GM18909 (cell line): Measurements from ENCODE around the gene ECE2.

Experiments used
- ATAC-seq: cut with Tn5 transposase; IDR thresholded peaks from one replicate; pipeline ENCODE4 v1.9.1; 2021; ENCODE audit warnings: mild to moderate bottlenecking; ENCODE audit not compliant: unreplicated experiment, poor library complexity

ECE2 gene

GRCh38 chr3:184306341-184306972 lies 30.6 kb downstream of the ECE2 start:
- no peak for ATAC-seq

- no peak for ATAC-seq
These were observed 32.1 kb downstream of the ECE2 start for GRCh38 chr3:184307915-184308314.

GRCh38 chr3:184308744-184309143 lies 32.9 kb downstream of the ECE2 start:
- no peak for ATAC-seq

GRCh38 chr3:184311633-184312032 lies 35.8 kb downstream of the ECE2 start:
- no peak for ATAC-seq

- peak; percentile 83 for ATAC-seq
These were observed 38.5 kb downstream of the ECE2 start, which contains the start of gene EIF4G1 for GRCh38 chr3:184314363-184314699. TSS of gene EIF4G1 (plus strand) at chr3:184314606. CDS start at chr3:184315797, 1,191 bp downstream.

- peak; percentile 50 for ATAC-seq
These were observed 39.1 kb downstream of the ECE2 start for GRCh38 chr3:184314700-184315542.

GRCh38 chr3:184315543-184315867 lies 39.7 kb downstream of the ECE2 start:
- peak; percentile 5 for ATAC-seq

- ATAC-seq, result no peak
These were observed 40.2 kb downstream of the ECE2 start for GRCh38 chr3:184315871-184316661.

- ATAC-seq, result no peak
These were observed 41.0 kb downstream of the ECE2 start for GRCh38 chr3:184316792-184317191.

- ATAC-seq, result no peak
These were observed 41.4 kb downstream of the ECE2 start for GRCh38 chr3:184317201-184317600.

- ATAC-seq, result no peak
These were observed 44.3 kb downstream of the ECE2 start for GRCh38 chr3:184320104-184320445.

GRCh38 chr3:184321666-184322065 lies 45.8 kb downstream of the ECE2 start:
- no peak for ATAC-seq

GRCh38 chr3:184322731-184323487 lies 47.1 kb downstream of the ECE2 start:
- no peak for ATAC-seq

GRCh38 chr3:184323696-184324095 lies 47.9 kb downstream of the ECE2 start:
- no peak for ATAC-seq

GRCh38 chr3:184325269-184325668 lies 49.4 kb downstream of the ECE2 start:
- ATAC-seq, result no peak

- no peak for ATAC-seq
These were observed 50.0 kb downstream of the ECE2 start for GRCh38 chr3:184325715-184326369.

GRCh38 chr3:184327171-184327570 lies 51.3 kb downstream of the ECE2 start:
- no peak for ATAC-seq

GRCh38 chr3:184328516-184328915 lies 52.7 kb downstream of the ECE2 start:
- no peak for ATAC-seq

- no peak for ATAC-seq
These were observed 56.7 kb downstream of the ECE2 start for GRCh38 chr3:184332370-184333090.
